Femur (tissue), 1 donor: ENCODE results near the gene COG3.

Experiments
- DNase-seq: peaks from one replicate; pipeline ENCODE4 v3.0.0-alpha.2; 2017

The COG3 gene

DNA sequence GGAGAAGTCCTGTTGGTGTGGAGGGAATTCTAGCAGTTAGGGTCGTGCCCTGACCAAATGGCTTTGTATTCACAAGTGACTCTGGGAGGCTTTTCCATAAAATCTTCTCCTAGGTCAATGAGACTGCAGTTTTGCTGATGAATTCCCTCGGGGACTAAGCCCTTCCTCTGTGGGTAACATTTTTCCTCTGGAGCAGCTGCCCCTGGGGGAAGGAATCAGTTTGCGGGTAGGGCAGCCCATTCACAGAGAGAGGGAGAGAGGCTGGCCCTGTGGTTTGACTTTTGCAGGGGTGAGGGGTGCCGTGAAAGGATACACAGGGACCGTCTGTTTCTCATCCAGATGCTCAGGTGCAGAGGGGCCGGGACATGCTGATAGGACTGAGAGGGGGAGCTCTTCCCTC lies 83.5 kb downstream of the COG3 start:
- no peak for DNase-seq

- no peak for DNase-seq
Measured at GRCh38 chr13:45554604-45555109, 89.9 kb downstream of the COG3 start.

GRCh38 chr13:45564133-45564776 lies 99.5 kb downstream of the COG3 start:
- no peak for DNase-seq

DNA sequence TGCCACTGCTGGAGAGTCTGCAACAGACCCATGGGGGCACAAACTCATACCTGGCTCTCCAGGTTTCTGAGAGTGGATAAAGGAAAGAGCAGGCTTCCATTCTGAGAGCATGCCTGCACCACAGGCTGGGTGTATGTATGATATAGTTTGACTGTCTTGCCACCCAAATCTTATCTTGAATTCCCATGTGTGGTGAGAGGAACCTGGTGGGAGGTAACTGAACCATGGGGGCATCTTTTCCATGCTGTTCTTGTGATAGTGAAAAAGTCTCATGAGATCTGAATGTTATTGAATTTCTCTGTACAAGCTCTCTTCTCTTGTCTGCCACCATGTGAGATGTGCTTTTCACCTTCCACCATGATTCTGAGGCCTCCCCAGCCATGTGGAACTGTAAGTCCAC lies 100.6 kb downstream of the COG3 start:
- no peak for DNase-seq

DNA sequence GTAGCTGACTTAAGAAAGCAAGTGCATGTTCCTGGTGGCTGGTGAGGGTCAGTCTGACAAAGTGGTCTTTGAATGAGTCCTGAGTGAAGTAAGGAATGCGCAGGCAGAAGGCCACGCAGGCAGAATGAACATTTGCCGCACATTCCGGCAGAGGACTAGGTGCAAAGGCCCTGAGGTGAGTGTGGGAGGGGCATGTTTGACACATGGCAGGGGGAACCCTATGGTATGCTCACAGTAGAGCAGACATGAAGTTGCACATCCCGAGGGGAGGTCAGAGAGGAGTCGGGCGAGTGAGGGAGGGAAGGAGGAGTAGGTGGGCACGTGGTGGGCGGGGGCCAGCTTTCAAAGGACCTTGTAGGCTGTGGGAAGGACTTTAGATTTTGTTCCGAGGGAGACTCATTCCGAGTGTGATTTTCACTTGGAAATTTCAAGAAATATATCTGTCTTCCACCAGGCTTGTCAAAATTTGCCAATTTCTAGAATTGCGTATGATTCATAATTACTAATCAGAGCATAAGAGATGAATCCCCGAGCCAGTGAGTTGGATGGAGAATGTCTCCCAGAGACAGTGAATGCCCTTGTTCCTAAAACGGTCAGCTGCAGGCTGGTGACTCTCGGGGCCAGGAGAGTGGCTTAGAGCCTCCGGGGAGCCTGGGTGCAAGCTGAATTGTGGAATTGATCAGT lies 110.5 kb downstream of the COG3 start:
- DNase-seq = no peak

- DNase-seq = no peak
Measured at GRCh38 chr13:45575830-45576180, 111.1 kb downstream of the COG3 start.

GRCh38 chr13:45576466-45576865 lies 111.7 kb downstream of the COG3 start:
- no peak for DNase-seq

- no peak for DNase-seq
Measured at GRCh38 chr13:45582408-45583076, 117.8 kb downstream of the COG3 start.

GRCh38 chr13:45584816-45585215 lies 120.1 kb downstream of the COG3 start:
- DNase-seq = no peak
